Esophagus muscularis mucosa (tissue), 4 donors: ENCODE results near the gene SUMO1. TPM values are rescaled to one million over a fixed set of nuclear protein-coding genes. Genes with fewer than 3 reads are reported as not detected.

Source experiments
- DNase-seq: peaks from one replicate; pipeline ENCODE4 v3.0.0-alpha.2; 2017; ENCODE audit errors: extremely low spot score
- H3K27ac ChIP-seq, 4 donors: fragments of 200-600 bp; sonication (generic); replicated peaks in 1 of 4; 1 replicate in 3 of 4; 2 replicates in 1 of 4; pipeline ENCODE4 v1.5.1; 2016 to 2019; ENCODE audit warnings: mild to moderate bottlenecking in 1 of 4
- H3K27me3 ChIP-seq, 4 donors: fragments of 200-600 bp; sonication (generic); one replicate each; pipeline versions ENCODE4 v1.5.1 to v1.6.0; 2016 to 2019
- H3K36me3 ChIP-seq, 4 donors: fragments of 200-600 bp; sonication (generic); one replicate each; pipeline ENCODE4 v1.5.1; 2016 to 2019
- H3K4me1 ChIP-seq, 4 donors: fragments of 200-600 bp; sonication (generic); one replicate each; pipeline ENCODE4 v1.5.1; 2016 to 2019
- H3K4me3 ChIP-seq, 4 donors: fragments of 200-600 bp; sonication (generic); 1 replicate in 2 of 4; 2 replicates in 2 of 4; pipeline ENCODE4 v1.5.1; 2016 to 2019; ENCODE audit warnings: mild to moderate bottlenecking in 4 of 4, moderate library complexity in 1 of 4
- H3K9me3 ChIP-seq, 4 donors: fragments of 200-600 bp; sonication (generic); 1 replicate in 3 of 4; 2 replicates in 1 of 4; pipeline ENCODE4 v1.5.1; 2016 to 2019
- EP300 ChIP-seq: sonication (generic); formaldehyde crosslinking; IDR thresholded peaks from one replicate; pipeline ENCODE4 v1.6.1; 2017; ENCODE audit warnings: antibody characterized with exemption
- POLR2A ChIP-seq: fragments of 450-650 bp; IDR thresholded peaks from one replicate; pipeline ENCODE4 v1.6.1; 2017; ENCODE audit warnings: antibody characterized with exemption, moderate library complexity, mild to moderate bottlenecking, low read depth
- POLR2AphosphoS5 ChIP-seq, 2 donors: sonication (generic); formaldehyde crosslinking; IDR thresholded peaks; one replicate each; pipeline ENCODE4 v1.6.1; 2017; ENCODE audit warnings: antibody characterized with exemption in 2 of 2
- WGBS: methylation state at CpG from one replicate; pipeline ENCODE4 v1.1.5; 2018; 5-methylcytosine and 5-hydroxymethylcytosine counted together
- intact Hi-C: fragments of 100-400 bp; cut with DNase I; formaldehyde crosslinking; loops from one replicate; pipeline ENCODE4 v1.15.1; 2023
- total RNA-seq, 4 donors: library from RNA; depleted of rRNA; stranded (reverse); fragments of >200 nt; gene quantifications; one replicate each; pipeline versions ENCODE4 v1.1.0 to v1.2.1, GENCODE V29; 2016
- TF ChIP-seq, protein P1 (sequence below), 3 experiments: fragments of 200-600 bp in 2 of 3; fragments of 450-650 bp in 1 of 3; sonication (generic) in 2 of 3; IDR thresholded peaks; one replicate each; pipeline ENCODE4 v1.5.1; 2017 to 2019; ENCODE audit warnings: antibody characterized with exemption in 3 of 3, mild to moderate bottlenecking in 2 of 3, moderate library complexity in 1 of 3

Gene SUMO1
- total RNA-seq, 4 donors from 2014 or later: 54.6 to 85.6 (median 74.3) TPM

DNA sequence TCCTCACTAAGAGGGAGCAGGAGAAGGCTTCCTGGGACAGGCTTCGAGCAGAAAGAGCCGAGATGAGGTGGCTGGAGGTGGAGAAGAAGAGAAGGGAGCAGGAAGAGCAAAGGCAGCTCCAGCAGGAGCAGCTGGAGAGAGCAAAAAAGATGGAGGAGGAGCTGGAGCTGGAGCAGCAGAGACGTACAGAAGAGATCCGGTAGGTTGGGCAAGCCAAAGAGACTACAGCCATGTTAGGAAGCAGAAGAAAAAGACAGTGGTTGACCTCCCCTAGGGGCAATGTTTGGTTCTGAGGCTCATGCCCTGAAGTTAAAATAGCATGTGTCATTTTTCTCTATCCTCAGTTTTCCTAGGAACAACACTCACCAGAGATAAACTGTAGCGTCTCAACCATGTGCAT is 45.1 kb downstream of the SUMO1 start:
- Histone ChIP-seq H3K27me3 (no peaks in the 10 kb centered on the region), H3K4me1 (no peaks in the 10 kb centered on the region), H3K27ac (no peak overlapping the region), H3K36me3 (no peaks in the 10 kb centered on the region), H3K9me3 (no peaks in the 10 kb centered on the region), H3K4me3 (no peak overlapping the region)
- TF ChIP-seq EP300: no peak
- no peak for TF ChIP-seq POLR2A
- TF ChIP-seq, protein P1, sequence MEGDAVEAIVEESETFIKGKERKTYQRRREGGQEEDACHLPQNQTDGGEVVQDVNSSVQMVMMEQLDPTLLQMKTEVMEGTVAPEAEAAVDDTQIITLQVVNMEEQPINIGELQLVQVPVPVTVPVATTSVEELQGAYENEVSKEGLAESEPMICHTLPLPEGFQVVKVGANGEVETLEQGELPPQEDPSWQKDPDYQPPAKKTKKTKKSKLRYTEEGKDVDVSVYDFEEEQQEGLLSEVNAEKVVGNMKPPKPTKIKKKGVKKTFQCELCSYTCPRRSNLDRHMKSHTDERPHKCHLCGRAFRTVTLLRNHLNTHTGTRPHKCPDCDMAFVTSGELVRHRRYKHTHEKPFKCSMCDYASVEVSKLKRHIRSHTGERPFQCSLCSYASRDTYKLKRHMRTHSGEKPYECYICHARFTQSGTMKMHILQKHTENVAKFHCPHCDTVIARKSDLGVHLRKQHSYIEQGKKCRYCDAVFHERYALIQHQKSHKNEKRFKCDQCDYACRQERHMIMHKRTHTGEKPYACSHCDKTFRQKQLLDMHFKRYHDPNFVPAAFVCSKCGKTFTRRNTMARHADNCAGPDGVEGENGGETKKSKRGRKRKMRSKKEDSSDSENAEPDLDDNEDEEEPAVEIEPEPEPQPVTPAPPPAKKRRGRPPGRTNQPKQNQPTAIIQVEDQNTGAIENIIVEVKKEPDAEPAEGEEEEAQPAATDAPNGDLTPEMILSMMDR (IDR thresholded peaks at IDR 0.05): no peak
- TF ChIP-seq POLR2AphosphoS5 (IDR thresholded peaks at IDR 0.05): no peak
- peak; percentile 88 for DNase-seq
- intact Hi-C loops: no loop called here
- 92% methylated on average over 5 of the region's 5 CpGs for WGBS

DNA sequence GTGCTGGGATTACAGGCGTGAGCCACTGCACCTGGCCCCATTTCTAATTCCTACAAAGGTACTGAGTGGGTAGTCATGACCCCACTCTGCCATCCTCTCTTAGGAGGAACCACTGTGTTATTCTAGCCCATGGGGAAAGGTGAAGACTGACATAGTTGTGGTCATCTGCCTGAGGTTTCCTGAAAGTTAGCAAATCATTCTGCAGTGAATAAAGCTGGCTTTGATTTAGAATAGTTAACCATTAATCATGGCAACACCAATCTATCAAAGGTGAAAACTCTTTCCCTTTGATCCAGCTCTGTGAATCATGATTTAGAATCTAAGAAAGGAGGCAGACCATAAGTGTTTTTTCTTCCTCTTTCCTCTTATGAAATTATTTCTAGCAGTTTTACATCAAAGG is 50.8 kb downstream of the SUMO1 start:
- 64% methylated on average over 1 of the region's 1 CpG for WGBS

DNA sequence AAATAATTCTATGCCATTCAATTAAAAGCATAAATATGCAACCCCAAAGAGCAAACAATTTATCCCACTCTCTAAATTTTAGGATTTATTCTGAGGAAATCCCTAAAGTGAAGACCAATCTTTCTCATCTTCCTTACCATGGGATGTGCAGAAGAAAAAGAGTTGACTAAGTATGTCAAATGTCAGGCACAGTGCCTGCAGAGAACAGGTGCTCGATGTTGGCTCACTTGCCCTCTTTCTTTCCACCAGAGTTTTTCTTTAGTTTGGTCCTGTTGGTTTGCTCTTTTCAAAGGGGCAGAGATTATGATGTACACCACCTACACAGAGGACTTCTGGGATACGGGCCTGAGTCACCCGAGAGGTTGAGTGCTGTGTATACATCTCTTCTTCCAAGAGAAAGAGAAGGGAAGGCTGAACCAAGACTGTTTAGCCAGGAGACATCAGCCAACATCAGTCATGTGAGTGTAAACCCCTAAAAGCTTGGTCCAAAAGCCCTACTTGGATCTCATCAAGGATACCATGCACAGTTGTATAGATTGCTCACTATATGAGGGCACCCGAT is 51.7 kb downstream of the SUMO1 start:
- no peak overlapping the region for H3K4me3 ChIP-seq
- 80% methylated on average over 4 of the region's 4 CpGs for WGBS
- H3K36me3 ChIP-seq: no peaks in the 10 kb centered on the region
- no peak for TF ChIP-seq EP300
- TF ChIP-seq, protein P1 (IDR thresholded peaks at IDR 0.05): no peak
- TF ChIP-seq POLR2AphosphoS5 (IDR thresholded peaks at IDR 0.05): no peak
- no peak for TF ChIP-seq POLR2A
- no peak overlapping the region for H3K27ac ChIP-seq
- no peaks in the 10 kb centered on the region for H3K4me1 ChIP-seq
- intact Hi-C loops: no loop called here
- H3K9me3 ChIP-seq: no peaks in the 10 kb centered on the region
- peaks cover 0 to 5% (median 0%) of the 10 kb centered on the region in 4 donors for H3K27me3 ChIP-seq
- DNase-seq: no peak

More for the DNA sequence above, 50.8 kb downstream of the SUMO1 start:
- no peak overlapping the region for H3K4me3 ChIP-seq
- H3K9me3 ChIP-seq: no peaks in the 10 kb centered on the region
- no peaks in the 10 kb centered on the region for H3K4me1 ChIP-seq
- no peaks in the 10 kb centered on the region for H3K36me3 ChIP-seq
- TF ChIP-seq, protein P1 (IDR thresholded peaks at IDR 0.05): no peak
- TF ChIP-seq POLR2A: no peak
- no peak for DNase-seq
- H3K27me3 ChIP-seq: peaks cover 0 to 5% (median 0%) of the 10 kb centered on the region in 4 donors
- intact Hi-C loops: no loop called here
- H3K27ac ChIP-seq: no peak overlapping the region

DNA sequence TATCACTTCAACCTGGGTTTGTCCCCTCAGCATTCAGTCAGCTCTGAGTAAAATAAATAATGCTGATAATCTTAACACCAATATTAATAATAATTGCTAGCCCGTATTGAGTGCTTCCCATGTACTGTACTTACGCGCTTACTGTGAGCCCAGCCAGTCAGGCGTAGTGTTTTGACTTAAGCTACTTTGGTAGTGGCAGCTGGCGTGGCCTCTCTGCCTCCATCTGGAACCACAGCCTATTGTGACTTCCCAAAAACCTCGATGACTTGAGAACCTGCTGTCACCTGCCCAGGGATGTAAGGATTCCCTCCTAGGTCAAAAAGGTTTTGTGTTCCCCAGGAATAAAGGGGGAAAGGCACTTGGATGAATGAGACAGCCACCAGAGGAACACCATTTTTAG is 53.2 kb downstream of the SUMO1 start:
- TF ChIP-seq, protein P1 (IDR thresholded peaks at IDR 0.05): no peak
- no peak for TF ChIP-seq EP300
- no peak for TF ChIP-seq POLR2A
- no peak for TF ChIP-seq POLR2AphosphoS5 (IDR thresholded peaks at IDR 0.05)
- Histone ChIP-seq H3K4me1 (no peaks in the 10 kb centered on the region), H3K27ac (no peak overlapping the region), H3K9me3 (no peaks in the 10 kb centered on the region), H3K27me3 (peaks cover 0 to 5% (median 0%) of the 10 kb centered on the region in 4 donors), H3K4me3 (no peak overlapping the region), H3K36me3 (no peaks in the 10 kb centered on the region)
- no peak for DNase-seq
- WGBS: 91% methylated on average over 6 of the region's 6 CpGs
- intact Hi-C loops: no loop called here

DNA sequence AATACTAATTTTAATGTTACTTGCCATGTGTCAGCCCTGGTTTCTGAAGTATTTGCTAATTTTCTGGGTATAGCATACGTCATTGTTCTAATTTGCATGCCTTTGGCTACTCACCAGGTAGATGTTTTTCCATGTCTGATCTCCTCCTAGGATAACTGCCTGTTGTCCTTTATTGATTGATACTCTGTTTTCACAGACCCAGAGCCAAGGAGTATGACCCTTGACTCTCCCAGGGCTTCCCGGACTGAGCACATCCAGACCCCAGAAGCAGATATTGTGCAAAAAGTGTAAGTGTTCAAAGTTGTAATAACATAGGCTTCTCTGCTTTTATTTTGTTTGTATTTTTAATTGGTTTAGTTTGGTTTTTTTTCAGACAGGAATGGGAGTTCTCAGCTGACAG is 53.8 kb downstream of the SUMO1 start:
- Histone ChIP-seq H3K27me3 (peaks cover 0 to 5% (median 0%) of the 10 kb centered on the region in 4 donors), H3K27ac (no peak overlapping the region), H3K9me3 (no peaks in the 10 kb centered on the region), H3K4me3 (no peak overlapping the region), H3K4me1 (no peaks in the 10 kb centered on the region), H3K36me3 (no peaks in the 10 kb centered on the region)
- intact Hi-C loops: no loop called here
- TF ChIP-seq EP300: no peak
- TF ChIP-seq POLR2A: no peak
- TF ChIP-seq, protein P1 (IDR thresholded peaks at IDR 0.05): no peak
- TF ChIP-seq POLR2AphosphoS5 (IDR thresholded peaks at IDR 0.05): no peak
- 65% methylated on average over 2 of the region's 2 CpGs for WGBS
- no peak for DNase-seq
